ENCODE data around the gene FRAS1.
"Not testable (repeated sequence)": the region's sequence is repeated elsewhere in the genome, so short reads cannot be mapped to it uniquely, and the experiment has no call there.

FRAS1 gene

DNA sequence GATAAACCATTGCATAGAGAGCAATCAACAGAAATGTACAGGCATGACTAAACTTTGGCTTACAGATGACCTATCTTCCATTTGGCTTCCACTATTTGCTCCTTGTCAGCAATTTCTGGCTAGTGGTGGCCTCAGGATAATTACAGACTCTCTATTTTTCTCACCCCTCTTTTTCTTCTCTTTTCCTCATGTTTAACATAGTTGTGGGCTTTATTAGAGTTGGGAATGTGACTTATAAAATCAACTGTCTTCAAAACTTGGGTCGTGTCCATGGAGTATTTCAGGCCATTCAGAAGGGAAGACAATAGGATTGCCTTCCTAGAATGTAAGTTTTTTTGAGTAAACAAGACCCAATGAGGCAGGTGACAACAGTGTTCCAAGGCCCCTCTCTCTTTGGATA lies 236.2 kb downstream of the FRAS1 start:
- DNase-seq, result no peak

DNA sequence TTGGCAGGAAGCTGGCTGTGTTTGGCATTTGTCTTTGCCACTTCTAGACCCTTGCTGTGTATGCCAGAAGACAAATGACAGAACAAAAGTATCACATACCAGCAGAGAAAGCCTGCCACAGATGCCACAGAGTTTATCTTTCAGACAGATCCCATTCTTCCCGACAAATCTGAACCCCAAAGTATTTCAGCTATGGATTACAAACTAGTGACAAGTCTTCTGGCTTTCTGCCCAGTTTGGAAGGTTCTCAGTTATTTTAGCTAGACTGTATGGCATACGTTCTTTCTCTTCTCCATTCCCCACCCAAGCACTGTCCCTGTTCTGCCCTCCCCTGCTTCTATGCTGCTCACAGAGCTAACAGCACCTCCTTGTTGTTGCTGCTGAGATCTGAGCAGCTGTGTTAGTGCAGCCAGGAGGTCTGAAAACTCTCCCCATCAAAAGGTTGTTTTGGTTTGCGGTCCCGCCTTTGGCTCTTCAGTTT lies 236.7 kb downstream of the FRAS1 start:
- DNase-seq, result no peak

DNA sequence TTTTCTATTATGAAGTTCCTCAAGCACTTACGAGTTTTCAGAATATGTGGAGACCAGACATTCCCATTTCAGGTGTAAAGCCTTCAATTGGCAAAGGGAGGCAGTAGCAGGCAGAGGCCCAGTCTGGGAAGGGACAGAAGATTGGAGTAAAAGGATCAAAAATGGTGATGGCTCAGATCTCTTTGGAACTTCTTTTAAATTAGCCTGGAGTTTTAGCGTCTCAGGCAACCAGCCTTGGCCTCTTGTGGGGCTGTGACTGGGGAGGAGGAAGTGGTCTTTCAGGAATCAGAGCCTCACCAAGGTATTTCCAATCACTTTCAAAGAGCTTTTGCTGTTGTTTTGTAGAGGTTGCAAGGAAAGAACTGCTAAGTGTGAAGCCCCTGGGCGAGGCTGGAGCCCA lies 239.1 kb downstream of the FRAS1 start:
- no peak for DNase-seq

DNA sequence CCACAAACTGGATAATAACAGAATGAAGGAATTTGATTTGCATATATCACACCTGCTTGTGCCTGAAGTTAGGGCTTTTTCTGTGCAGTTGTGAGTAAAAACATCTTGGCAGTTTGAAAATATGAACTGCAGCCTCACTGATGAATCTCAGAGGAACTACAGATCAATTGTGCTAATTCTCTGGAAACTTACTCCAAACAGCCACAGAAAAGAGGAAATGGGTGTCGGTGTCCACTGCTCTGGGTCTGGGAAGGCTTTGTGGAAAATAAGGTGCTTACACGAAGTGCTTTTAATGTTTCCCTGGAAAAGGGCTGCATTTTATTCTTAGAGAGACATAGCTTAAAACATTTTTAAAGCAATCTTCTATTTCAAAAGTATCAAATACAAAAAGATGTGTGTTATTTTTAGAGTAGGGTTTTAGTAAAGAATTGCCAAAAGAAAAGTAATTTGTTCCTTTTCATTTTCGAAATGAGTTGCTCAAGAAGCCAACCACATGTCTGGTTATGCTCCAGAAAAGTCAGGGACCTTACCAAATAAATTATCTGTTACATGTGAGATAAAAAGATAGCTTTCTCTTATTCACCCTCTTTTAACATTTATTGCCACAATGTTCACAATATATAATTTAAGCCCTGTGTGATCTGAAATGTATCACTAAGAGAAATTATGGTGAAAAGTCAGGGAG lies 240.1 kb downstream of the FRAS1 start:
- DNase-seq, result no peak

DNA sequence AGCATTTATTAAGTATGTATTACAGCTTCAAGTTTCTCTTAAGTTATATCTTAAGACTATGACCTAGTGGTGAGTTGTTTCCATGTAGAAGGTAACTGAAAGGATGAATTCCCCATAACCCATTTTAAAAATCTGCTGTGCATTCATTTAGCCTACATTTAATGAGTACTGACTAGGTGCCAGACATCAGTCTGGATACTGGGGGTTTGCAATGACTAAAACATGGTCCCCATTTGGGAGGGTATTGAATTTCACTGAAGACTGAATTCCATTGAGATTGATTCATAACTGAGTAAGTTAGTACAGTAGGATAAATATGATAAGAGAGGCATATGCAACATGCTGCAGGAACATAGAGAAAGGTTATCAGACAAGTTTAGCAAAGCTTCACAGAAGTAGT lies 241.5 kb downstream of the FRAS1 start:
- DNase-seq, result no peak

DNA sequence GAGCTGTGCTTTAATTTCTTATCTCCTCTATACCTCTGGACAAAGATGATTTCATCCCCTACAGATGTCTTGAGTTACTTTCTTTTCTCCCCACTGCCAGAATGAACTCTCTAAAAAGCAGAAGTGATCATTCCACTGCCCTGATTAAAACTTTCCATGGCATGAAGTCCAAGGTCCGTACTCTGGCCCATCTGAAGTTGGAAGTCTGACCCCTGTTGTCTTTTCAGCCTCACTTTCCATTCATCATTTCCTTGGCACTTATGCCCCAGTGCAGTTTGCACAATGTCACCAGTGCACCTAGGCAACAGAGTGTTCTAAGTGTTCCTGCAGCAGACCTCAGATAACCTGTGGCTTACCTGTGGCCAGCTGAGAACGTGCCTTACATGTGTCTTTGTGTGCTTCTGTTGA lies 242.4 kb downstream of the FRAS1 start:
- DNase-seq, result no peak

DNA sequence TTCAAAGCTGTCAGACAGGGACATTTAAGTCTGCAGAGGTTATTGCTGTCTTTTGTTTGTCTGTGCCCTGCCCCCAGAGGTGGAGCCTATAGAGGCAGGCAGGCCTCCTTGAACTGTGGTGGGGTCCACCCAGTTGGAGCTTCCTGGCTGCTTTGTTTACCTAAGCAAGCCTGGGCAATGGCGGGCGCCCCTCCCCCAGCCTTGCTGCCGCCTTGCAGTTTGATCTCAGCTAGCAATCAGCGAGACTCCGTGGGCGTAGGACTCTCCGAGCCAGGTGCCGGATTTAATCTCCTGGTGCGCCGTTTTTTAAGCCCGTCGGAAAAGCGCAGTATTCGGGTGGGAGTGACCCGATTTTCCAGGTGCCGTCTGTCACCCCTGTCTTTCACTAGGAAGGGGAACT lies 250.1 kb downstream of the FRAS1 start:
- not testable (repeated sequence) for DNase-seq

DNA sequence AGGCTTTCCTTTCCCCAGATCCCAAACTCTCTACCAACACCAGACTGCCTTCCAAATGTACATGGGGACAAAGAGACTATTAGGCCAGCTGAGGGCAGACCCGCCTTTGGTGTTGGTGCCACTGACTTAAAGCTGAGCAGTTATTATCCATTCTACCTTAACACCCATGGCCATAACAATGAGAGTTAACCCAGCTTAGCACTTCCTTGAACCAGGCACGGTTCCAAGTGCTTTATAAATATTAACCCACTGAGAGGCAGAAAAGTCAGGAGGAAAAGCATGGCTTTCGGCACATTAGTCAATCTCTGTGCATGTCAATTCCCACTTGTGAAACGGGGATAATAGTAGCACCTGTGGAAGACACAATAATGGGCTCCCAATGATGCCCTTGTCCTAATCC lies 251.4 kb downstream of the FRAS1 start:
- DNase-seq, result no peak

DNA sequence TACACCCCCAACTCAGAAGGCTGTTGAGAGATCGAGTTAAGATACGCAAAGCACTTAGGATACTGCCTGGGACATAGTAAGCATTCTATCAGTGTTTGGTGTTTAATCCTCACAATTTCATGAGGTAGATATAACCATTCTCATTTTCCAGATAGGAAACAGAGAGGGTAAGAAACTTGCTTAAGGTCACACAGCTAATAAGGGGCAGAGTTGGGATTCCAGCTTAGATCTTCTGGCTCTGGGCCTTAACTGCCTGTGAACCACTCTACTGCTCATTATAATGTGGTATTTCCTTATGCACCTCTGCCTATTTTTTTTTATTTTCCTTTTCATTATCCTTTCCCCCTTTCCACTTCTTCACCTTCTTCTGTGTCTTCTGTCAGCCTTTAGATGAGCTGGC lies 252.2 kb downstream of the FRAS1 start:
- no peak for DNase-seq

DNA sequence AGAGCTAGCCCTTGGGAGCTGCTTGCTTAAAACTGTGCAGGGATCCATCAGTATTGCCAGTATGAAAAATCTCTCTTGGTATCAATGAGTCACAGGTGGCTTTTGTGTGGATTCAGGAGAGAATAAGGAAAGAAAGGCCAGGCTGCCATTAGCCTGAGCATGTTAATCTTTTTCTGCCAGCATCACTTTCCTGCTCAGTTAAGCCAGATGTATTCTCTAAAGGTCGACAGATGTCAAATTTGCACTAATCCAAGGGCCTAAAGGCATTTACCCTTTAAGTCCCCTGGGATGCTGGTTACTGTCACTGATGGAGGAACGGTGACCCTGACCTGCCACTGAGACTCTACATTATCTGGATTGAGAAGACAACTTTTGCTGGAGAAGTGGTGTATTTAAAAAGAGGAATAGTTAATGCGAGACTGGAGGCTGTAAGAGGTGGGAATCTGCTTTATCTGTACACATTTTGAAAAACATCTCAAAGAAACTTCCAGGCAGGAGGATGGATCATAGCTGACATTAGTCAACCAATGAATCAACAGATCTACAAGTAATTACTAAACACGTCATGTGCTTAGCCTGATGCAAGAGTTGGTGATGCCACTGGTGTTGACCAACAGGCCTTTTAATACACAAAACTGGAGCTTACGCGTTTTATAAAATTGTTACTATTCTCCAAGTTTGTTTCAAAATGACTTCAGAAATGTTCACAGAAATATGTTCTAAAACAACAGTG lies 253.1 kb downstream of the FRAS1 start:
- DNase-seq, result no peak

DNA sequence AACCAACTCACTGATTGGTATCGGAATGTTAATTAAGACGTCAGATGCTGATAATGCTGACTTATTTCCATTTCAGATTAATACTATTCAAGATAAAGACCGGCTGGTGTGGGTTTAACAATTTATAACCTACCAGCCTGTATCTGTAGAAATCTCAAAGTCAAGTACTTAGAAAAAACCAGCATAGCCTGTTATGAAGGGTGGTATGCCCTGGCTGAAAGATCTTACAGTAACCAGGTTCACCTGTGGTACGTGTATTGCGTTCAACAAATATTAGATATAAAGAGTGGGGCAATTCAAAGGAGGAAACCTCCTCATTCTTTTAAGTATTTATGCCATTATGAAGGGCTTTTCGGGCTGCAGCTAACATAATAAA lies 253.6 kb downstream of the FRAS1 start:
- no peak for DNase-seq

DNA sequence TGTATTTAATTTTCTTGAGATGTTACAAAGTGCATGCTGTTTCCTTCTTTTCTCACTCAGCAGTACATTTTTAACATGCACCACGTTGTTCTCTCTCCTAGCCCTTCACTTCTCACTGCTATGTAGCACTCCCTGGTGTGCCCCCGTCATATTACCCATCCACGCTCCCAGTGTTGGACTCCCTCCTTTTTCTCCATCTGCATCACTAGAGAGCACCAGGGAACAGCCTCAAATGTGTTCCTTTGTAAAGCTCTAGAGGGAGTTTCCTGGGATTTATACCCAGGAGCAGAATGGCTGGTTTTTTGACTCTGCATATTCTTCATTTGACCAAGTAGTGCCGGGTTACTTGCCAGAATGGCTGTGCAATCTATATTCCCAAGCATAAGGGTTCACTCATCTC lies 254.2 kb downstream of the FRAS1 start:
- no peak for DNase-seq

DNA sequence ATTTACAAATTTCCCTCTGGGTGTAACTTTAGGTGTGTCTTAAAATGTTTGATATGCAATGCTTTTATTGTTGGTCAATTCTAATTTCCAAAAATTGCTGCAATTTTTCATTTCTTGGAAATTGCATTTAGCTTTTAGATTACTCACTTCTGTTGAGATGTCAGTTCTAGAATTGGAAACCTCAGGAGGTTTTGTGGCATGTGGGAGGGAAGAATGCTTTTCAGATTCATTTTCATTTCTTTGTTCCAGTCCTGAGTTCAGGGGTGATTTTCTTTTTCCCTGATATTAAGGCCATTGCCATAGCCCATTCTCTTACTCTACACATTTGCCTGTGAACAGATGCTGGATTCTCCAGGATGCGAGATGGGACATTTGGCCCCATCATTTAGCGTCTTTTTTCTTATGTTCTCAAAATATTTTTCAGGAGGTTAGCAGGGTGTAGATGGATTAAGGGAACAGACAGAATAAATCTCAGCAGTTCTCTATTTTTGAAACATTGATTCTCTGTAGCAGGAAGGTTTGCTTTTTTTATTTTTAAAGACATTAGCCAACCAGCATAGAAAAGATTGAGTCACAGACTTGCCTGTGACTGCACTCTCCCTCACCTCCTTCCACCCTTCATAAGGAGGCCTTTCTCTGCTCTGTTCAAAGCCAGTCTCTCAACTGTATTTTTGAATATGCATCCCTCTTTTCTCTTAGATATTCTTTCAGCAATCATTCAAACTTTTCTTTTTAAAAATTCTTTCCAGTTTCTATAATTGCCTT lies 256.0 kb downstream of the FRAS1 start:
- DNase-seq, result no peak

DNA sequence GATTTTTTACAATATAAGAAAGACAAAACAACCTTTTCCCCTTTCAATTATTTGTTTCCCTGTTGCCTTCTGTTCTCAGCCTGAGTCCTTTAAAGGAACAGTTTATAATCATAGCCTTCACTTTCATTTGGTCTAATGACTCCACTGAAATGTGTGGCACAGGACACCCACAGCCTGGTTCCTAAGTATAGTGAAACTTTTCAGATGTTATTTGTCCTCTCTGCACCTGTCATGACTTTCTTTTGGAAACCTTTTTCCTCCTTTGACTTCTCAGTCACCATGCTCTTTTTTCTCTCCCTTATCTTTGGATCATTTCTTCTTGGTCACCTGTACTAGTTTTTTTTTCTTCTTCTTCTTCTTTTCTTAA lies 256.6 kb downstream of the FRAS1 start:
- DNase-seq, result no peak

DNA sequence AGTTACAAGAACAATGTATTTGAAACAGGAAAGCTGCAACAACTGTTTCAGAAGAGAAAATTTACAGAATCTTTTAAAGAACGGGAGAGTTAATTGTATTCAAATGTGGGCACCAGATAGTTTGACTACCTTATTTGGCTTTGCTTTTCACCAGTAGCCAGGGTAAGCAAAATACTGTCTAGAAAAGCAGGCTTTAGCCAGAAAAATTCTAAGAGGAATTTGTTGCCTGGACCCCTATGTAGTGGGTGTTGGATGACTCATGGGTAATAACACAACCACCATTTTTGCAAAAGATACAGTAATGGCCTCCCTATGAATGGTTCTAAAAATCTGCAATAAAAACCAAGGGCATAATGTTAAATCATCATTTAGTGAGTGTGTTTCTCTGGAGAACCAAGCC lies 261.0 kb downstream of the FRAS1 start:
- no peak for DNase-seq

DNA sequence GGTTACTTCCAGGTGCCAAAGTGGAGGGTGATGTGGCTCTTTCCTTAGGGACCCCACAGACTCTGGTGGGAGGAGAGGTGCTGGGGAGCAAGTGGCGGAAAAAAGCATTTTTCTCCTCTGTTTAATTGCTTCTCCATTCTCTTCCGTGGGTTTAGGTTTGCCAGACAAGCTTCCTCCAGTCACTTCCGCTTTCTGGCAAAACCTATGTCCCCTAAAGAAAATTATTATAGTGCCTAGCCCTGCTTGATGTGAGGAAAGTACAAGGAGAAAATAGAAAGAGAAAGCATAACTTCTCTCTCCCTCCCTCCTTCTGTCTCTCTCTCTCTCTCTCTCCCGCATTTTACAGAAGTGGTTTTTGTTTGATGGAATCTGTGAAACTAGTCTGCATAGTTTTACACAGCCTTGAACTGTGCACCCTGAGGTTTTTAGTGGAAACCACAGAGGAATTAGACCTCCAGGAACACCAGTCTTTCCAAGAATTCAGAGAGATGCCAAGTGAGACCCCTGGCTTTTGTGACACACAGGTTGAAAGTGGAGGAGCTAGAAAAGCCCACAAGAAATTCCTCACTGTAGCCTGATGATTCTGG lies 263.3 kb downstream of the FRAS1 start:
- no peak for DNase-seq

DNA sequence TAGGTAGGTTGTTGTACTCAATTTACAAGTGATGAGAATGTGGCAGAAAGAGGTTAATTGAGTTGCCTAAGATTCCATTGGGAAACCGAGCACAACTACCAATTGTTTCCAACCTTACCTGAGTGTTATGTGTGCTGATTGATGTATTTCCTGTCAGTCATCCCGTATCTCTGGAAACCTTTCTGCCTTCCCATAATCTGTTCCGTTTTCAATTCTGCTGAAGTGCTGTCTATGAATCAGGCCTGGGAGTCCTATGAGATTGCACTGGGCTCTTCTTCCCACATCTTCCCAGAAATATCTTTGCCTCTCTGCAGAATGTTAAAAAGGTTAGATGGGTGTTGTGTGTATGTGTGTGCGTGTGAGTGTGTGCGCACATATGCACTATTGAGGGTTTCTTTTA lies 264.9 kb downstream of the FRAS1 start:
- no peak for DNase-seq

DNA sequence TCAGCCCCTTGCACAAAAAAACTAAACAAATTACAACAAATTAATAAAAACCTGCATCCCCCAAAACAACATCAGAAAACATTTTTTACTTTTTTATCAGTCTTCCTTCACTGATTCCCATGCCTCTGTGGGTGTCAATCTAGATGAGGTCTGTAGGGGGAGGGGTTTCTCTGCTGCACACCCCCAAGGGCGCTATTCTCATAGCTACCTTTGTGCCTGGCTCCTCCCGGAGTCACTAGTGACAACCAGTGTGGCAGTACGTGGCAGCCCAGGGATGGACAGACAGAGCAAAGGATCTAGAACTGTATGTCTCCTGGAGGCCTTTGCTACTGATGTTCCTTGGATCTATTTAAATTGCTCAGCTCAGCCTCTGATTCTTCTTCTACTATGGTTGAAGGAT lies 266.3 kb downstream of the FRAS1 start:
- DNase-seq, result no peak

DNA sequence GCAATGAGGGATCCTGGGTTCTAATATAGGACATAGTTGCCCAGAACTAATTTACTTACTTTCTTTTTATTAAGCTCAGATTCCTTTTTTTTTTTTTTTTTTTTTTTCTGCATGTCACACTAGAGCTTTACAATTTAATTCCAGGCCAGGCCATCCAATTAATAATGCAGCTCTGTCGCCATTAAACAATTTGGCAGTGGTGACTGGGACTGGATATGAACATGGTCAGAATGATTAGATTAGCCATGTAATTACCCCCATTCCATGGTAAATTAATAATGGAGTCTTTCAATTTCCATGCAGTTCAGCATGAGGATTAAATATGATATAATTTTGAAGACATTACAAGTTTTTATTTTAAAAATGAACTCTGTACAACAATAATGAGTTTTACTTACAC lies 267.5 kb downstream of the FRAS1 start:
- no peak for DNase-seq

DNA sequence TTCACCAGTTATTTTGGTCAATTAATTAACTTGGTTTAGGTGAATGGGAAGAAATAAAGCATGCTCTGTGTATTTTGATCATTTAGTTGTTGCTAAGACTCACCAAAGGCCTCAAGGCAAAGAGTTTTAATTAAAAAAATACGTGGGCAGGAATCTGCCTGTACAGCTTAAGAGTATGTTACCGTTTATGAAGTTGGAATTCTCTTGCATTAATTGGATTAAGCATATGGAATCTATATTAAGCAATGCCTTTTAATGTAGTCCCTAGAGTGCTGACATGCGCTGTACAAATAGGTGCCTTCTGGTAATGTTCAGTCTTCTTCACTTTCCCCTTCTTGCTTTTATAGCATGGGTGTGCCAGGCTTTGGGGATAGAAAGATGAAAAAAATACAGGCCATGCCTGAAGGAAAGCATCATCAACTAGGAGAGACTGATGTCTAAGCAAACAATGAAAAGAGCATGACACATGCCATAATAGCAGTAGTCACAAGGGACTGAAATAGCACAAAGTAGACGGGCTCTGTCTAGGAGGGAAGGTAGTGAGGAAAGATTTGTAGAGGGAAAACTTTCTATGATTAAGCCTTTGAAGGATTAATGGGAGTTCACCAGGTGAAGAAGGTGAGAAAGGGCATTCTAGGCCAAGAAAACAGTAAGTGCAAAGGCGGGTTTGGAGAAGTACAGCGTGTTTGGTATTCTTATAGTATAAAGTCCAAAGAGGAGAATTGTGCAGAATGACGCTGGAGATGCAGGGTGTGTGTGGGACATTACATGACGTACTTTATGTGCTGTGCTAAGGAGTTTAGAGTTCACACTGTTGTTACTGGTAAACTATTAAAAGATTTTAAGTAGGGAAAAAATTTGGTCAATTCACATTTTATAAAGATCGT lies 268.4 kb downstream of the FRAS1 start:
- no peak for DNase-seq

DNA sequence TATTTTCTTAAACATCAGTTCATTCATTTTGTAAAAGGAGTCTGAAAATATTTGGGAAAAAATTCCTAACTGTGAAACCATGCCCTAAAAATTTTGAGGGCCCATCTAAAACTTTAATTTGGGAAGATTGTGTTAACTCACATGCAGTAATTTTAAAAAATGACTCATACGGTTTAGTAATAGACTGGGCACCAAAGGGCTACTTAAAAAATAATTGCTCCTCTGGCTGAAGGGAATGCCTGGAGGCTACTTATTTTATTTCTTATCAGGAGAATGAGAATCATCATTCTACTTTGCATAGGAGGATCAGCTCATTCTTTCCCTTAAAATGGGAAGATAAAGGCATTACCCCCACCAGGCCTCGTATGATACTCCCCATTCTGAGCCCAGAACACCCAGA lies 271.5 kb downstream of the FRAS1 start:
- DNase-seq, result not testable (repeated sequence)

DNA sequence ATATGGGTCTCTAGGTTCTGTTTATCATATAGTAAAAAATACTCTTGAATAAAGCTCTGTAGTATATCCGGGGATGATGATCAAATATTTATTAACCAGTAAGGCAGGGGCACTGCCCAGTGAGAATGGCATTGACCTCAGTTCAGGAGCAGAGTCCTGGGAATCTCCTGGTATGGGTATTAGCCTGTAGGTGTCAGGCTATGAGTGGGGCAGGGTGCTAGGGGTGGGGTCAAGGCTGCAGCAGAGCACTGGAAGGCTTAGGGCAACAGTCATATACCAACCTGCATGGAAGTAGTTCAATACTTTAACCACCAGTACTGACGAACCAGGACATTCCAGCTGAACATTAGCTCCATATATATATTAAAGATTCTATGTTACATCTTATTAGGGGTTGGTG lies 274.1 kb downstream of the FRAS1 start:
- no peak for DNase-seq

DNA sequence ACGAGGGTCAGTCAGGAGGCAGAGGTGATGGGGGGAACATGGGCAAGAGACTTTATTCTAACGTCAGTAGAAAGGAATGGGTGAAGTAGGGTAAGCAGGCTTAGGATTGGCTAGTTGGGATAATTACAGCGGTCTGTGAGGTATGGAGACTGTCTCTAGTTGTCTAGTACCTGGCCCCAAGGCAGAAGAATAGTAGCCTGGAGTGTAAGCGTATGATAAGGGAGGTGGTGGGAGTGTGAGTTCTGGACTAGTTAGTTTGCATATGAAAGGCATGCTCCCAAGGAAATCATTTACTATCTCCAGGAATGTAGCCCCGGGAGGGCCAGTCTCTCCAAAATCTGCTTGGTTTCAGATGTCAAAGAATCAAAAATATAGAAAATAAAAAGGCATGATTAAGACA lies 274.8 kb downstream of the FRAS1 start:
- no peak for DNase-seq
